Right renal cortex interstitium (tissue), 3 donors: ENCODE results near the gene TRAF3. TPM values are rescaled to one million over a fixed set of nuclear protein-coding genes. Genes with fewer than 3 reads are reported as not detected.
"Not testable (repeated sequence)": the region's sequence is repeated elsewhere in the genome, so short reads cannot be mapped to it uniquely, and the experiment has no call there.

ENCODE experiments used
- DNase-seq, 3 donors: peaks; one replicate each; pipeline ENCODE4 v3.0.0-alpha.2; 2013; ENCODE audit warnings: low read depth in 3 of 3, low spot score in 2 of 3
- polyA plus RNA-seq, 3 donors: library from polyadenylated mRNA; unstranded; fragments of 120-200 nt; gene quantifications; one replicate each; pipeline ENCODE4 v1.2.1, GENCODE V29; 2013; ENCODE audit not compliant: insufficient read length in 3 of 3

TRAF3 gene
- polyA plus RNA-seq, 3 donors, result 15.9 to 17.1 (median 16.7) TPM

GRCh38 chr14:102802834-102803523 lies 25.7 kb downstream of the TRAF3 start:
- no peak for DNase-seq

GRCh38 chr14:102804858-102805257 lies 27.6 kb downstream of the TRAF3 start:
- DNase-seq, result no peak

GRCh38 chr14:102805371-102805891 lies 28.2 kb downstream of the TRAF3 start:
- no peak for DNase-seq

- no peak for DNase-seq
Measured at GRCh38 chr14:102805941-102806340, 28.7 kb downstream of the TRAF3 start.

GRCh38 chr14:102806447-102806846 lies 29.2 kb downstream of the TRAF3 start:
- DNase-seq, result no peak

GRCh38 chr14:102807013-102807406 lies 29.8 kb downstream of the TRAF3 start:
- no peak for DNase-seq

GRCh38 chr14:102809870-102810269 lies 32.6 kb downstream of the TRAF3 start:
- DNase-seq, result no peak

GRCh38 chr14:102810523-102810922 lies 33.3 kb downstream of the TRAF3 start:
- DNase-seq, result no peak

GRCh38 chr14:102811254-102811963 lies 34.2 kb downstream of the TRAF3 start:
- DNase-seq, result no peak

- DNase-seq, result no peak
Measured at GRCh38 chr14:102811971-102812370, 34.7 kb downstream of the TRAF3 start.

- DNase-seq, result no peak
Measured at GRCh38 chr14:102813691-102814090, 36.4 kb downstream of the TRAF3 start.

- DNase-seq, result no peak
Measured at GRCh38 chr14:102817318-102817717, 40.1 kb downstream of the TRAF3 start.

- DNase-seq, result no peak
Measured at GRCh38 chr14:102817942-102818940, 41.0 kb downstream of the TRAF3 start.

- no peak for DNase-seq
Measured at GRCh38 chr14:102819176-102819628, 42.0 kb downstream of the TRAF3 start.

- DNase-seq, result no peak
Measured at GRCh38 chr14:102819747-102820330, 42.6 kb downstream of the TRAF3 start.

- DNase-seq, result no peak
Measured at GRCh38 chr14:102821252-102821651, 44.0 kb downstream of the TRAF3 start.

- no peak for DNase-seq
Measured at GRCh38 chr14:102822311-102822863, 45.1 kb downstream of the TRAF3 start.

- not testable (repeated sequence) for DNase-seq
Measured at GRCh38 chr14:102822887-102823286, 45.6 kb downstream of the TRAF3 start.

- no peak for DNase-seq
Measured at GRCh38 chr14:102823546-102823945, 46.3 kb downstream of the TRAF3 start.

GRCh38 chr14:102824832-102825231 lies 47.6 kb downstream of the TRAF3 start:
- DNase-seq, result no peak
